K562 (cell line): ENCODE data around the gene CCDC171. TPM values are rescaled to one million over a fixed set of nuclear protein-coding genes. Genes with fewer than 3 reads are reported as not detected.

Experiments used
- AFF4 ChIP-seq: sonication (generic); formaldehyde crosslinking; IDR thresholded peaks from 2 replicates; pipeline ENCODE4 v1.8.0; 2023; ENCODE audit warnings: mild to moderate bottlenecking, missing genetic modification reagents
- ARID1B ChIP-seq: fragments of 450-650 bp; IDR thresholded peaks from 2 replicates; pipeline ENCODE4 v1.6.1; 2016; ENCODE audit warnings: antibody characterized with exemption, mild to moderate bottlenecking, inconsistent platforms
- BCOR ChIP-seq: fragments of 450-650 bp; IDR thresholded peaks from 2 replicates; pipeline ENCODE4 v1.6.1; 2016
- CBX5 ChIP-seq: IDR thresholded peaks from 2 replicates; pipeline ENCODE4 v1.6.1; 2014; ENCODE audit warnings: low read depth, borderline replicate concordance
- CREM ChIP-seq: IDR thresholded peaks from 2 replicates; pipeline ENCODE4 v1.6.1; 2014; ENCODE audit warnings: antibody characterized with exemption, low read depth
- CSDE1 ChIP-seq, 2 experiments: fragments of 450-650 bp; IDR thresholded peaks; 2 replicates each; pipeline ENCODE4 v1.6.1; 2016; ENCODE audit warnings: mild to moderate bottlenecking in 1 of 2
- EP400 ChIP-seq: fragments of 450-650 bp; IDR thresholded peaks from 2 replicates; pipeline ENCODE4 v1.6.1; 2017; ENCODE audit warnings: antibody characterized with exemption, mild to moderate bottlenecking, moderate library complexity
- FUS ChIP-seq: fragments of 200-400 bp; formaldehyde crosslinking; optimal IDR thresholded peaks from 2 replicates; pipeline ENCODE3; 2017; ENCODE audit warnings: low read depth, low read length
- HOXB6 ChIP-seq: fragments of 250-450 bp; sonication (Bioruptor Pico); IDR thresholded peaks from 2 replicates; pipeline ENCODE4 v1.5.1; 2022; ENCODE audit warnings: mild to moderate bottlenecking, borderline replicate concordance
- ILF3 ChIP-seq: fragments of 450-650 bp; IDR thresholded peaks from 2 replicates; pipeline ENCODE4 v1.6.1; 2018; ENCODE audit warnings: antibody characterized with exemption, mild to moderate bottlenecking, moderate library complexity, borderline replicate concordance
- JUN ChIP-seq, 2 experiments: sonication (generic) in 1 of 2; formaldehyde crosslinking in 1 of 2; IDR thresholded peaks; 2 replicates each; pipeline versions ENCODE4 v1.6.1 to v1.8.0; 2012 to 2022; ENCODE audit warnings: borderline replicate concordance in 2 of 2, mild to moderate bottlenecking in 2 of 2, improper control_type of control experiment in 1 of 2, low read depth in 1 of 2, low read length in 1 of 2, missing genetic modification reagents in 1 of 2
- LEF1 ChIP-seq: fragments of 450-650 bp; IDR thresholded peaks from 2 replicates; pipeline ENCODE4 v1.6.1; 2016; ENCODE audit warnings: mild to moderate bottlenecking
- MAFK ChIP-seq: IDR thresholded peaks from 2 replicates; pipeline ENCODE4 v1.6.1; 2011; ENCODE audit warnings: low read length, improper control_type of control experiment
- MEF2A ChIP-seq: IDR thresholded peaks from 2 replicates; pipeline ENCODE4 v1.6.1; 2011; ENCODE audit warnings: low read depth, mild to moderate bottlenecking, low read length, moderate library complexity; ENCODE audit not compliant: control insufficient read depth
- MTA3 ChIP-seq: fragments of 450-650 bp; formaldehyde crosslinking; IDR thresholded peaks from 2 replicates; pipeline ENCODE4 v1.6.1; 2017; ENCODE audit warnings: mild to moderate bottlenecking, borderline replicate concordance
- NFRKB ChIP-seq: fragments of 450-650 bp; IDR thresholded peaks from 2 replicates; pipeline ENCODE4 v1.6.1; 2016; ENCODE audit warnings: low read depth
- NONO ChIP-seq, 2 experiments: fragments of 200-400 bp in 1 of 2; fragments of 450-650 bp in 1 of 2; formaldehyde crosslinking in 1 of 2; IDR thresholded peaks; 2 replicates each; pipeline ENCODE4 v1.6.1; 2017; ENCODE audit warnings: low read depth in 2 of 2, mild to moderate bottlenecking in 2 of 2, moderate library complexity in 2 of 2, low read length in 1 of 2
- RBBP5 ChIP-seq: fragments of 200-600 bp; sonication (generic); IDR thresholded peaks from 2 replicates; pipeline ENCODE4 v1.6.1; 2012; ENCODE audit warnings: borderline replicate concordance, mild to moderate bottlenecking, low read length, control low read depth, inconsistent platforms; ENCODE audit not compliant: insufficient read depth, poor library complexity, severe bottlenecking
- SNRNP70 ChIP-seq: fragments of 200-400 bp; formaldehyde crosslinking; optimal IDR thresholded peaks from 2 replicates; pipeline ENCODE3; 2017; ENCODE audit warnings: low read depth, low read length
- ZNF121 ChIP-seq: sonication (generic); formaldehyde crosslinking; conservative IDR thresholded peaks from 2 replicates; pipeline ENCODE4 v1.8.0; 2022; ENCODE audit warnings: missing genetic modification reagents
- ZNF146 ChIP-seq: IDR thresholded peaks from one replicate; pipeline ENCODE4 v1.6.1; 2018; ENCODE audit warnings: missing compliant biosample characterization; ENCODE audit not compliant: unreplicated experiment
- ZNF224 ChIP-seq: sonication (generic); formaldehyde crosslinking; IDR thresholded peaks from 2 replicates; pipeline ENCODE4 v1.8.0; 2022; ENCODE audit warnings: mild to moderate bottlenecking, missing genetic modification reagents
- polyA plus RNA-seq, 8 experiments: library from polyadenylated mRNA; depleted of rRNA in 4 of 8; stranded (reverse) in 5 of 8; unstranded in 3 of 8; fragments of >200 nt; fragmentation: Nextera tagmentation in 2 of 8; fragmentation: Illumina TruSeq in 1 of 8; extraction: Ambion mirVana in 2 of 8; extraction: Trizol in 1 of 8; gene quantifications; 2 replicates each; pipeline versions ENCODE4 v1.2.1 to v1.2.3, GENCODE V29; 2011 to 2014; ENCODE audit warnings: inconsistent platforms in 1 of 8, missing spikeins in 1 of 8
- total RNA-seq, 7 experiments: library from RNA; depleted of rRNA in 6 of 7; stranded (reverse); fragments of >200 nt in 6 of 7; fragmentation: Illumina TruSeq in 2 of 7; extraction: Trizol in 2 of 7; gene quantifications; 2 replicates each; pipeline versions ENCODE4 v1.2.1 to v1.2.3, GENCODE V29; 2011 to 2021; ENCODE audit warnings: low replicate concordance in 1 of 7
- TF ChIP-seq, protein P1 (sequence below): fragments of 250-450 bp; sonication (Bioruptor Pico); IDR thresholded peaks from 2 replicates; pipeline ENCODE4 v1.5.0; 2021; ENCODE audit warnings: mild to moderate bottlenecking, borderline replicate concordance

The CCDC171 gene
- total and polyA plus RNA-seq, 9 of the 15 experiments (the other 6 are each of a cell fraction or from before 2014, with no cell fraction given) = 0.08 to 3.8 (median 0.27) TPM

- peak; percentile 84 for TF ChIP-seq EP400
- TF ChIP-seq JUN (IDR thresholded peaks at IDR 0.05; ENCODE audit: borderline replicate concordance, low read depth, low read length) = no peak
- no peak for TF ChIP-seq JUN (CRISPR knock-in tag; IDR thresholded peaks at IDR 0.05; ENCODE audit: borderline replicate concordance)
- peak; percentile 78; the same call in 1 of the 2 replicates for TF ChIP-seq AFF4
- no peak for TF ChIP-seq HOXB6
- peak; percentile 81 to 99 for TF ChIP-seq NONO (IDR thresholded peaks at IDR 0.05; ENCODE audit: low read depth in 2 of 2, low read length in 1 of 2)
- no peak for TF ChIP-seq ZNF146 (CRISPR knock-in tag)
- 0 out of 2 replicates have a peak, but pooled peaks have one; percentile 0 for TF ChIP-seq MEF2A
- peak; percentile 58; the same call in 1 of the 2 replicates for TF ChIP-seq CREM
- no peak for TF ChIP-seq FUS
- peak; percentile 87 for TF ChIP-seq RBBP5
- TF ChIP-seq BCOR = peak; percentile 39; the same call in 1 of the 2 replicates
- peak; percentile 64; the same call in 1 of the 2 replicates for TF ChIP-seq MTA3
- peak; percentile 32 for TF ChIP-seq ARID1B
- no peak for TF ChIP-seq CSDE1 (IDR thresholded peaks at IDR 0.05)
- TF ChIP-seq ZNF224 (CRISPR knock-in tag) = no peak
- no peak for TF ChIP-seq ZNF121
- TF ChIP-seq, protein P1, sequence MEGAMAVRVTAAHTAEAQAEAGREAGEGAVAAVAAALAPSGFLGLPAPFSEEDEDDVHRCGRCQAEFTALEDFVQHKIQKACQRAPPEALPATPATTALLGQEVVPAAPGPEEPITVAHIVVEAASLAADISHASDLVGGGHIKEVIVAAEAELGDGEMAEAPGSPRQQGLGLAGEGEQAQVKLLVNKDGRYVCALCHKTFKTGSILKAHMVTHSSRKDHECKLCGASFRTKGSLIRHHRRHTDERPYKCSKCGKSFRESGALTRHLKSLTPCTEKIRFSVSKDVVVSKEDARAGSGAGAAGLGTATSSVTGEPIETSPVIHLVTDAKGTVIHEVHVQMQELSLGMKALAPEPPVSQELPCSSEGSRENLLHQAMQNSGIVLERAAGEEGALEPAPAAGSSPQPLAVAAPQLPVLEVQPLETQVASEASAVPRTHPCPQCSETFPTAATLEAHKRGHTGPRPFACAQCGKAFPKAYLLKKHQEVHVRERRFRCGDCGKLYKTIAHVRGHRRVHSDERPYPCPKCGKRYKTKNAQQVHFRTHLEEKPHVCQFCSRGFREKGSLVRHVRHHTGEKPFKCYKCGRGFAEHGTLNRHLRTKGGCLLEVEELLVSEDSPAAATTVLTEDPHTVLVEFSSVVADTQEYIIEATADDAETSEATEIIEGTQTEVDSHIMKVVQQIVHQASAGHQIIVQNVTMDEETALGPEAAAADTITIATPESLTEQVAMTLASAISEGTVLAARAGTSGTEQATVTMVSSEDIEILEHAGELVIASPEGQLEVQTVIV = no peak
- TF ChIP-seq NFRKB = 0 out of 2 replicates have a peak, but pooled peaks have one; percentile 51
- no peak for TF ChIP-seq CBX5
- no peak for TF ChIP-seq MAFK
- no peak for TF ChIP-seq SNRNP70
- peak; percentile 29; the same call in 1 of the 2 replicates for TF ChIP-seq LEF1
- peak; percentile 45; the same call in 1 of the 2 replicates for TF ChIP-seq ILF3
Observed at GRCh38 chr9:15510789-15511575, 41.9 kb upstream of the CCDC171 start, which contains the start of gene PSIP1 (continued).
